ENCODE measurements around the gene NBPF1.
"Not testable (repeated sequence)": the region's sequence is repeated elsewhere in the genome, so short reads cannot be mapped to it uniquely, and the experiment has no call there.

Gene NBPF1

GRCh38 chr1:16605532-16606505 is 7.5 kb downstream of the NBPF1 start:
- DNase-seq (ENCODE audit: extremely low read depth, insufficient read length): no peak
- no peak for TF ChIP-seq CTCF (IDR thresholded peaks at IDR 0.05; ENCODE audit: insufficient read depth, low read length, poor library complexity, severe bottlenecking)
- H3K27me3 ChIP-seq (replicated peaks; ENCODE audit: control insufficient read depth, insufficient read depth, low read length): no peaks in the 10 kb centered on the region; the same call in 1 of the 2 replicates

GRCh38 chr1:16605213-16605525 is 8.2 kb downstream of the NBPF1 start:
- H3K4me3 ChIP-seq (replicated peaks; ENCODE audit: low read depth, low read length): no peak overlapping the region
- TF ChIP-seq CTCF (IDR thresholded peaks at IDR 0.05; ENCODE audit: insufficient read depth, low read length, poor library complexity, severe bottlenecking): no peak
- H3K27me3 ChIP-seq (replicated peaks; ENCODE audit: control insufficient read depth, insufficient read depth, low read length): no peaks in the 10 kb centered on the region; the same call in 1 of the 2 replicates
- DNase-seq (ENCODE audit: extremely low read depth, insufficient read length): no peak
- H3K36me3 ChIP-seq (ENCODE audit: control insufficient read depth, insufficient read depth, low read length): no peaks in the 10 kb centered on the region

More at GRCh38 chr1:16605532-16606505, 7.5 kb downstream of the NBPF1 start:
- H3K4me3 ChIP-seq (replicated peaks; ENCODE audit: low read depth, low read length): no peak overlapping the region
- H3K36me3 ChIP-seq (ENCODE audit: control insufficient read depth, insufficient read depth, low read length): no peaks in the 10 kb centered on the region

GRCh38 chr1:16604514-16605212 is 8.7 kb downstream of the NBPF1 start:
- not testable (repeated sequence) for DNase-seq (ENCODE audit: extremely low read depth, insufficient read length); H3K27me3 ChIP-seq (replicated peaks; ENCODE audit: control insufficient read depth, insufficient read depth, low read length); H3K4me3 ChIP-seq (replicated peaks; ENCODE audit: low read depth, low read length); H3K36me3 ChIP-seq (ENCODE audit: control insufficient read depth, insufficient read depth, low read length)

- not testable (repeated sequence) for H3K27me3 ChIP-seq (replicated peaks; ENCODE audit: control insufficient read depth, insufficient read depth, low read length); H3K36me3 ChIP-seq (ENCODE audit: control insufficient read depth, insufficient read depth, low read length); DNase-seq (ENCODE audit: extremely low read depth, insufficient read length); H3K4me3 ChIP-seq (replicated peaks; ENCODE audit: low read depth, low read length)
These were observed 9.7 kb downstream of the NBPF1 start for GRCh38 chr1:16603623-16604022.

- not testable (repeated sequence) for H3K36me3 ChIP-seq (ENCODE audit: control insufficient read depth, insufficient read depth, low read length); DNase-seq (ENCODE audit: extremely low read depth, insufficient read length); H3K27me3 ChIP-seq (replicated peaks; ENCODE audit: control insufficient read depth, insufficient read depth, low read length); H3K4me3 ChIP-seq (replicated peaks; ENCODE audit: low read depth, low read length)
These were observed 10.9 kb downstream of the NBPF1 start for GRCh38 chr1:16602336-16603011.

GRCh38 chr1:16600855-16601786 is 12.2 kb downstream of the NBPF1 start:
- H3K4me3 ChIP-seq (replicated peaks; ENCODE audit: low read depth, low read length); H3K27me3 ChIP-seq (replicated peaks; ENCODE audit: control insufficient read depth, insufficient read depth, low read length); H3K36me3 ChIP-seq (ENCODE audit: control insufficient read depth, insufficient read depth, low read length); DNase-seq (ENCODE audit: extremely low read depth, insufficient read length): not testable (repeated sequence)

GRCh38 chr1:16599326-16599725 is 14.0 kb downstream of the NBPF1 start:
- H3K36me3 ChIP-seq (ENCODE audit: control insufficient read depth, insufficient read depth, low read length); DNase-seq (ENCODE audit: extremely low read depth, insufficient read length); H3K27me3 ChIP-seq (replicated peaks; ENCODE audit: control insufficient read depth, insufficient read depth, low read length); H3K4me3 ChIP-seq (replicated peaks; ENCODE audit: low read depth, low read length): not testable (repeated sequence)

- not testable (repeated sequence) for H3K4me3 ChIP-seq (replicated peaks; ENCODE audit: low read depth, low read length); H3K36me3 ChIP-seq (ENCODE audit: control insufficient read depth, insufficient read depth, low read length); H3K27me3 ChIP-seq (replicated peaks; ENCODE audit: control insufficient read depth, insufficient read depth, low read length); DNase-seq (ENCODE audit: extremely low read depth, insufficient read length)
These were observed 18.1 kb downstream of the NBPF1 start for GRCh38 chr1:16595216-16595615.

GRCh38 chr1:16591845-16592244 is 21.5 kb downstream of the NBPF1 start:
- not testable (repeated sequence) for H3K27me3 ChIP-seq (replicated peaks; ENCODE audit: control insufficient read depth, insufficient read depth, low read length); DNase-seq (ENCODE audit: extremely low read depth, insufficient read length)

GRCh38 chr1:16588081-16588480 is 25.3 kb downstream of the NBPF1 start:
- not testable (repeated sequence) for H3K27me3 ChIP-seq (replicated peaks; ENCODE audit: control insufficient read depth, insufficient read depth, low read length); H3K36me3 ChIP-seq (ENCODE audit: control insufficient read depth, insufficient read depth, low read length); DNase-seq (ENCODE audit: extremely low read depth, insufficient read length)

More at GRCh38 chr1:16591845-16592244, 21.5 kb downstream of the NBPF1 start:
- H3K4me3 ChIP-seq (replicated peaks; ENCODE audit: low read depth, low read length); H3K36me3 ChIP-seq (ENCODE audit: control insufficient read depth, insufficient read depth, low read length): not testable (repeated sequence)

GRCh38 chr1:16587639-16588038 is 25.7 kb downstream of the NBPF1 start:
- H3K27me3 ChIP-seq (replicated peaks; ENCODE audit: control insufficient read depth, insufficient read depth, low read length); H3K36me3 ChIP-seq (ENCODE audit: control insufficient read depth, insufficient read depth, low read length); DNase-seq (ENCODE audit: extremely low read depth, insufficient read length); H3K4me3 ChIP-seq (replicated peaks; ENCODE audit: low read depth, low read length): not testable (repeated sequence)

More at GRCh38 chr1:16588081-16588480, 25.3 kb downstream of the NBPF1 start:
- H3K4me3 ChIP-seq (replicated peaks; ENCODE audit: low read depth, low read length): not testable (repeated sequence)

Data from GM06990 (cell line).